Prostate gland (tissue), 2 donors: ENCODE results near the gene TNFAIP2.

ENCODE experiments used
- POLR2A ChIP-seq: fragments of 450-650 bp; IDR thresholded peaks from one replicate; pipeline ENCODE4 v1.6.1; 2016; ENCODE audit warnings: antibody characterized with exemption, mild to moderate bottlenecking
- POLR2AphosphoS5 ChIP-seq: sonication (generic); formaldehyde crosslinking; IDR thresholded peaks from one replicate; pipeline ENCODE4 v1.6.1; 2017; ENCODE audit warnings: antibody characterized with exemption
- TF ChIP-seq, protein P1 (sequence below), 4 experiments: fragments of 200-600 bp in 2 of 4; fragments of 450-650 bp in 2 of 4; sonication (generic) in 2 of 4; IDR thresholded peaks; 1 replicate in 3 of 4; 2 replicates in 1 of 4; pipeline ENCODE4 v1.5.1; 2016 to 2019; ENCODE audit warnings: antibody characterized with exemption in 4 of 4, mild to moderate bottlenecking in 2 of 4, moderate library complexity in 2 of 4

DNA sequence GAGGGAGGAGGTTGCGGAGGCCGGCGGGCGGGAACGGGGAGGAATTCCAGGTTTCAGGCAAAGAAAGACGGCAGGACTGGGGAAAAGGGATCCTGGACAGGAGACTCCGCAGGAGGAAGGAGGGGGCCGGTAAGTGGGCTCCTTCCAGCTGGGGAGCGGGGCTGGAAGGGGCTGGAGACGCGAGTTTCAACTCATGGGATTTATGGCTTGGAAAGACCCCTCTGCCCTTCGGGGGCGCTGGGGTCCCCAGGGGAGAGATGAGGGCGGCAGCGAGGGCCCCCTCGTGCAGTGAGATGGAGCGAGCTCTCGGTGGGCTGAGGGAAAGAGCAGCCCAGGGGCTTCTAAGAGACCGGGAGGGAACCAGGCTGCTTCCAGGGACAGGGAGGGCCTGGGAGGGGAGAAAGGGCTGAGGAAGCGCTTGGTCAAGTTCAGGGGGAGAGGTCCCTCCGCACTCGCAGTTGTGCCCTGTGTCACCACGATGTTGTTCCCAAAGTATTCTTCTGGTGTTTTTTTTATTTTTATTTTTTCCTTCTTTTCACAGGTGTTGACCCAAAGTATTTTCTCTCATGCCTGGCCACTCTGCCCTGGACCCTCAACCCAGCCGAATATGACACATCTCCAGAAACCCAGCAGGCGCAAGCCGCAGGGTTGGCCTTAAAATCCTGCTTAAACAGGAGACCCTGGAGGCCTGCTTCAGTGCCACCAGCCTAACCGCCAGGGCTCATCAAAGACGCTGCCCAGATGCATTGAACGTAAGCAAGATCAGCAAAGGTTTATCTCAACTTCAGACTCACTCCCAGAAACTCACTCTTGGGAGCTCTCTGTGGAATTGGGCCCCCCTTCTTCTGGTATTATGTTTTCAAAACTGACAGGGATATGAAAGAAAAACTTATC, 16.1 kb downstream of the TNFAIP2 start:
- TF ChIP-seq, protein P1, sequence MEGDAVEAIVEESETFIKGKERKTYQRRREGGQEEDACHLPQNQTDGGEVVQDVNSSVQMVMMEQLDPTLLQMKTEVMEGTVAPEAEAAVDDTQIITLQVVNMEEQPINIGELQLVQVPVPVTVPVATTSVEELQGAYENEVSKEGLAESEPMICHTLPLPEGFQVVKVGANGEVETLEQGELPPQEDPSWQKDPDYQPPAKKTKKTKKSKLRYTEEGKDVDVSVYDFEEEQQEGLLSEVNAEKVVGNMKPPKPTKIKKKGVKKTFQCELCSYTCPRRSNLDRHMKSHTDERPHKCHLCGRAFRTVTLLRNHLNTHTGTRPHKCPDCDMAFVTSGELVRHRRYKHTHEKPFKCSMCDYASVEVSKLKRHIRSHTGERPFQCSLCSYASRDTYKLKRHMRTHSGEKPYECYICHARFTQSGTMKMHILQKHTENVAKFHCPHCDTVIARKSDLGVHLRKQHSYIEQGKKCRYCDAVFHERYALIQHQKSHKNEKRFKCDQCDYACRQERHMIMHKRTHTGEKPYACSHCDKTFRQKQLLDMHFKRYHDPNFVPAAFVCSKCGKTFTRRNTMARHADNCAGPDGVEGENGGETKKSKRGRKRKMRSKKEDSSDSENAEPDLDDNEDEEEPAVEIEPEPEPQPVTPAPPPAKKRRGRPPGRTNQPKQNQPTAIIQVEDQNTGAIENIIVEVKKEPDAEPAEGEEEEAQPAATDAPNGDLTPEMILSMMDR (IDR thresholded peaks at IDR 0.05), result no peak
- TF ChIP-seq POLR2AphosphoS5 (no peak), POLR2A (no peak)
